Stomach (tissue), 9 donors: ENCODE measurements around the gene RAX2. TPM values are rescaled to one million over a fixed set of nuclear protein-coding genes. Genes with fewer than 3 reads are reported as not detected.

Source experiments
- DNase-seq, 2 donors: peaks; one replicate each; pipeline versions ENCODE4 v3.0.0 to v3.0.0-alpha.2; 2013 to 2019
- H3K27ac ChIP-seq, 5 donors: fragments of 200-600 bp in 4 of 5; sonication (generic) in 4 of 5; one replicate each; pipeline ENCODE4 v1.5.1; 2013 to 2019; ENCODE audit warnings: mild to moderate bottlenecking in 1 of 5, moderate library complexity in 1 of 5
- H3K27me3 ChIP-seq, 3 donors: fragments of 200-600 bp; sonication (generic); one replicate each; pipeline ENCODE4 v1.5.1; 2017 to 2019; ENCODE audit warnings: mixed run types in 1 of 3
- H3K36me3 ChIP-seq, 4 donors: fragments of 200-600 bp; sonication (generic); 1 replicate in 3 of 4; 2 replicates in 1 of 4; pipeline ENCODE4 v1.5.1; 2016 to 2019
- H3K4me1 ChIP-seq, 4 donors: fragments of 200-600 bp; sonication (generic); one replicate each; pipeline ENCODE4 v1.5.1; 2016 to 2019
- H3K4me3 ChIP-seq, 4 donors: fragments of 200-600 bp; sonication (generic) in 3 of 4; one replicate each; pipeline ENCODE4 v1.5.1; 2016 to 2019; ENCODE audit warnings: mild to moderate bottlenecking in 1 of 4
- H3K9me3 ChIP-seq, 4 donors: fragments of 200-600 bp; sonication (generic); one replicate each; pipeline ENCODE4 v1.5.1; 2016 to 2019
- CTCF ChIP-seq, 7 experiments: fragments of 450-650 bp in 4 of 7; fragments of 200-600 bp in 3 of 7; sonication (generic) in 3 of 7; IDR thresholded peaks; one replicate each; pipeline ENCODE4 v1.5.1; 2016 to 2019; ENCODE audit warnings: antibody characterized with exemption in 7 of 7, control low read depth in 2 of 7, mild to moderate bottlenecking in 1 of 7
- EP300 ChIP-seq: sonication (generic); formaldehyde crosslinking; IDR thresholded peaks from one replicate; pipeline ENCODE4 v1.6.1; 2017; ENCODE audit warnings: antibody characterized with exemption
- POLR2A ChIP-seq, 4 donors: fragments of 450-650 bp; IDR thresholded peaks; one replicate each; pipeline ENCODE4 v1.6.1; 2016; ENCODE audit warnings: antibody characterized with exemption in 4 of 4, control low read depth in 2 of 4, mild to moderate bottlenecking in 1 of 4, moderate library complexity in 1 of 4
- POLR2AphosphoS5 ChIP-seq, 3 donors: sonication (generic); formaldehyde crosslinking; IDR thresholded peaks; one replicate each; pipeline ENCODE4 v1.6.1; 2016; ENCODE audit warnings: antibody characterized with exemption in 3 of 3
- WGBS, 5 donors: extraction: QIAGEN DNeasy Blood & Tissue Kit in 3 of 5; methylation state at CpG; one replicate each; pipeline versions ENCODE4 v1.1.5 to v1.1.7; 2013 to 2018; 5-methylcytosine and 5-hydroxymethylcytosine counted together
- intact Hi-C: fragments of 100-400 bp; cut with DNase I; formaldehyde crosslinking; loops from one replicate; pipeline ENCODE4 v1.15.1; 2023; ENCODE audit warnings: low total_unique reads
- polyA plus RNA-seq, 3 donors: library from polyadenylated mRNA; stranded (reverse); fragments of 200-250 nt; gene quantifications; one replicate each; pipeline ENCODE4 v1.2.3, GENCODE V29; 2013
- total RNA-seq, 5 donors: library from RNA; depleted of rRNA; stranded (reverse); fragments of >200 nt; gene quantifications; one replicate each; pipeline versions ENCODE4 v1.1.0 to v1.2.3, GENCODE V29; 2014 to 2016
- donor health status: healthy with polysubstance abuse.
- donor health status: Bipolar disorder and iron deficiency.
- donor health status: healthy.

Gene RAX2
- total and polyA plus RNA-seq, 8 donors = not detected

- peaks cover 0 to 51% (median 32%) of the 10 kb centered on the region in 3 donors for H3K27me3 ChIP-seq
- peak overlapping the region; percentile 68 to 86 (median 82) for H3K27ac ChIP-seq
- H3K4me1 ChIP-seq = peaks cover 4 to 77% (median 51%) of the 10 kb centered on the region in 4 donors
- no peak for TF ChIP-seq CTCF (IDR thresholded peaks at IDR 0.05)
- TF ChIP-seq EP300 = no peak
- TF ChIP-seq POLR2AphosphoS5 (IDR thresholded peaks at IDR 0.05) = no peak
- TF ChIP-seq POLR2A (IDR thresholded peaks at IDR 0.05) = no peak
- no peak overlapping the region for H3K4me3 ChIP-seq
- intact Hi-C loops = no loop called here
- DNase-seq = no peak
- H3K9me3 ChIP-seq = no peaks in the 10 kb centered on the region
- 34 to 55% (median 45%) methylated on average over 3 of the region's 3 CpGs for WGBS, 5 donors
- peaks cover 0 to 5% (median 2%) of the 10 kb centered on the region in 4 donors for H3K36me3 ChIP-seq
Observed at GRCh38 chr19:3725121-3725520, 46.9 kb downstream of the RAX2 start.

- Histone ChIP-seq H3K27ac (peak overlapping the region; percentile 57 to 88 (median 82)), H3K9me3 (no peaks in the 10 kb centered on the region), H3K27me3 (peaks cover 0 to 64% (median 36%) of the 10 kb centered on the region in 3 donors), H3K4me1 (peaks cover 4 to 85% (median 57%) of the 10 kb centered on the region in 4 donors), H3K36me3 (no peaks in the 10 kb centered on the region), H3K4me3 (no peak overlapping the region)
- DNase-seq = no peak
- TF ChIP-seq CTCF (IDR thresholded peaks at IDR 0.05) (no peak), POLR2AphosphoS5 (IDR thresholded peaks at IDR 0.05) (no peak), EP300 (no peak), POLR2A (IDR thresholded peaks at IDR 0.05) (no peak)
- 34 to 67% (median 42%) methylated on average over 8 of the region's 8 CpGs for WGBS, 5 donors
- intact Hi-C loops = no loop called here
Observed at GRCh38 chr19:3723883-3724282, 48.1 kb downstream of the RAX2 start.

GRCh38 chr19:3723110-3723488, 48.9 kb downstream of the RAX2 start:
- Histone ChIP-seq H3K27me3 (peaks cover 0 to 68% (median 36%) of the 10 kb centered on the region in 3 donors), H3K36me3 (no peaks in the 10 kb centered on the region), H3K27ac (peak overlapping the region; percentile 78 to 88 (median 86)), H3K4me1 (peaks cover 4 to 85% (median 58%) of the 10 kb centered on the region in 4 donors), H3K9me3 (no peaks in the 10 kb centered on the region), H3K4me3 (peak overlapping the region in 2 of 4 donors; percentile 54 to 57)
- intact Hi-C loops = no loop called here
- 74 to 91% (median 86%) methylated on average over 5 of the region's 5 CpGs for WGBS, 5 donors
- TF ChIP-seq POLR2AphosphoS5 (IDR thresholded peaks at IDR 0.05) (no peak), EP300 (no peak), POLR2A (IDR thresholded peaks at IDR 0.05) (no peak), CTCF (IDR thresholded peaks at IDR 0.05) (no peak)
- no peak for DNase-seq

GRCh38 chr19:3722443-3723109, 49.5 kb downstream of the RAX2 start:
- 1 to 4% (median 3%) methylated on average over 17 to 30 of the region's 30 CpGs for WGBS, 5 donors
- Histone ChIP-seq H3K4me3 (peak overlapping the region; percentile 44 to 57 (median 49)), H3K27me3 (peaks cover 0 to 68% (median 36%) of the 10 kb centered on the region in 3 donors), H3K27ac (peak overlapping the region; percentile 78 to 88 (median 86)), H3K4me1 (peaks cover 4 to 82% (median 56%) of the 10 kb centered on the region in 4 donors), H3K9me3 (no peaks in the 10 kb centered on the region), H3K36me3 (no peaks in the 10 kb centered on the region)
- intact Hi-C loops = no loop called here
- TF ChIP-seq EP300 (no peak), POLR2AphosphoS5 (IDR thresholded peaks at IDR 0.05) (peak in 2 of 3 donors; percentile 7 to 35), POLR2A (IDR thresholded peaks at IDR 0.05) (no peak), CTCF (IDR thresholded peaks at IDR 0.05) (no peak)
- DNase-seq = peak; percentile 86 to 93
